CD14-positive monocyte (primary cell): ENCODE results near the gene TTC33. TPM values are rescaled to one million over a fixed set of nuclear protein-coding genes. Genes with fewer than 3 reads are reported as not detected.

Experiments
- DNase-seq, 3 donors: peaks; one replicate each; pipeline ENCODE4 v3.0.0-alpha.2; 2011 to 2022
- H2AFZ ChIP-seq: 2 replicates; pipeline ENCODE4 v1.6.0; 2012; ENCODE audit warnings: mild to moderate bottlenecking, low read depth, low read length, inconsistent platforms; ENCODE audit not compliant: insufficient read depth, poor library complexity, severe bottlenecking
- H3K27ac ChIP-seq, 2 donors: 1 replicate in 1 of 2; 2 replicates in 1 of 2; pipeline ENCODE4 v1.5.1; 2012 to 2013; ENCODE audit warnings: low read length in 2 of 2, control low read depth in 1 of 2, inconsistent platforms in 1 of 2, low read depth in 1 of 2, mild to moderate bottlenecking in 1 of 2
- H3K27me3 ChIP-seq, 2 donors: one replicate each; pipeline versions ENCODE4 v1.6.0 to v1.6.1; 2011 to 2013; ENCODE audit warnings: low read length in 2 of 2; ENCODE audit not compliant: control insufficient read depth in 2 of 2, insufficient read depth in 2 of 2
- H3K36me3 ChIP-seq, 2 donors: replicated peaks in 1 of 2; 1 replicate in 1 of 2; 2 replicates in 1 of 2; pipeline versions ENCODE4 v1.5.1 to v1.6.1; 2012 to 2013; ENCODE audit warnings: low read length in 2 of 2, control low read depth in 1 of 2, inconsistent platforms in 1 of 2, mild to moderate bottlenecking in 1 of 2; ENCODE audit not compliant: insufficient read depth in 2 of 2, control insufficient read depth in 1 of 2
- H3K4me1 ChIP-seq, 2 donors: 1 replicate in 1 of 2; 2 replicates in 1 of 2; pipeline versions ENCODE4 v1.5.1 to v1.6.1; 2012 to 2013; ENCODE audit warnings: low read length in 2 of 2, control low read depth in 1 of 2, inconsistent platforms in 1 of 2, mild to moderate bottlenecking in 1 of 2, moderate library complexity in 1 of 2; ENCODE audit not compliant: insufficient read depth in 2 of 2, control insufficient read depth in 1 of 2
- H3K4me2 ChIP-seq: replicated peaks from 2 replicates; pipeline ENCODE3; 2012; ENCODE audit warnings: low read length, moderate library complexity, mild to moderate bottlenecking; ENCODE audit not compliant: poor library complexity, severe bottlenecking; ENCODE audit errors: extremely low read depth
- H3K4me3 ChIP-seq, 3 experiments: fragments of 200-600 bp in 1 of 3; sonication (generic) in 1 of 3; replicated peaks in 1 of 3; 1 replicate in 2 of 3; 2 replicates in 1 of 3; pipeline ENCODE4 v1.5.1; 2011 to 2013; ENCODE audit warnings: low read length in 3 of 3, mild to moderate bottlenecking in 3 of 3, control low read depth in 2 of 3, low read depth in 2 of 3, inconsistent platforms in 1 of 3, moderate library complexity in 1 of 3
- H3K79me2 ChIP-seq: 2 replicates; pipeline ENCODE4 v1.6.0; 2012; ENCODE audit warnings: mild to moderate bottlenecking, control low read depth, inconsistent platforms, low read length, moderate library complexity; ENCODE audit not compliant: insufficient read depth
- H3K9ac ChIP-seq: 2 replicates; pipeline ENCODE4 v1.6.0; 2017; ENCODE audit warnings: low read length, mild to moderate bottlenecking; ENCODE audit not compliant: insufficient read depth, poor library complexity, severe bottlenecking
- H3K9me3 ChIP-seq, 2 donors: replicated peaks in 1 of 2; 1 replicate in 1 of 2; 2 replicates in 1 of 2; pipeline versions ENCODE4 v1.5.1 to v1.6.1; 2012 to 2013; ENCODE audit warnings: low read length in 2 of 2, control low read depth in 1 of 2; ENCODE audit not compliant: control insufficient read depth in 1 of 2, insufficient read depth in 1 of 2
- H4K20me1 ChIP-seq: 2 replicates; pipeline ENCODE4 v1.6.0; 2012; ENCODE audit warnings: mild to moderate bottlenecking, low read length, control low read depth, moderate library complexity; ENCODE audit not compliant: insufficient read depth
- H3K27ac Mint-ChIP-seq, 7 donors: one replicate each; pipeline ENCODE4 v1.8.0; 2020; ENCODE audit warnings: mild to moderate bottlenecking in 7 of 7, mixed read lengths in 7 of 7, moderate library complexity in 6 of 7, inconsistent platforms in 2 of 7
- H3K27me3 Mint-ChIP-seq, 3 donors: one replicate each; pipeline ENCODE4 v1.8.0; 2021 to 2022; ENCODE audit warnings: low read depth in 3 of 3, mild to moderate bottlenecking in 3 of 3, mixed read lengths in 3 of 3, moderate library complexity in 3 of 3, inconsistent platforms in 1 of 3
- H3K36me3 Mint-ChIP-seq, 2 donors: one replicate each; pipeline ENCODE4 v1.8.0; 2020; ENCODE audit warnings: mixed read lengths in 2 of 2, inconsistent platforms in 1 of 2, mild to moderate bottlenecking in 1 of 2
- H3K4me1 Mint-ChIP-seq: one replicate; pipeline ENCODE4 v1.8.0; 2020; ENCODE audit warnings: mild to moderate bottlenecking, mixed read lengths
- H3K4me3 Mint-ChIP-seq, 2 donors: one replicate each; pipeline ENCODE4 v1.8.0; 2020; ENCODE audit warnings: mild to moderate bottlenecking in 2 of 2, mixed read lengths in 2 of 2, moderate library complexity in 1 of 2
- H3K9me3 Mint-ChIP-seq, 7 donors: one replicate each; pipeline ENCODE4 v1.8.0; 2020 to 2022; ENCODE audit warnings: mixed read lengths in 7 of 7, mild to moderate bottlenecking in 6 of 7, moderate library complexity in 6 of 7, inconsistent platforms in 2 of 7
- WGBS: methylation state at CpG from one replicate; pipeline ENCODE4 v1.1.5; 2013; ENCODE audit warnings: missing lambda C conversion rate; ENCODE audit not compliant: insufficient coverage; 5-methylcytosine and 5-hydroxymethylcytosine counted together
- intact Hi-C, 2 donors: fragments of 100-400 bp; cut with micrococcal nuclease; formaldehyde crosslinking; loops; one replicate each; pipeline versions ENCODE4 v1.15.0 to v1.15.1; 2023
- polyA plus RNA-seq, 3 donors: library from polyadenylated mRNA; depleted of rRNA in 1 of 3; unstranded in 2 of 3; stranded (reverse) in 1 of 3; fragments of 300-500 nt in 2 of 3; fragments of >200 nt in 1 of 3; fragmentation: Illumina TruSeq in 2 of 3; gene quantifications; 1 replicate in 2 of 3; 2 replicates in 1 of 3; pipeline ENCODE4 v1.2.3, GENCODE V29; 2012 to 2021
- TF ChIP-seq, protein P1 (sequence below): fragments of 200-600 bp; IDR thresholded peaks from one replicate; pipeline ENCODE4 v1.8.0; 2022; ENCODE audit warnings: antibody characterized with exemption, mild to moderate bottlenecking

Gene TTC33
- polyA plus RNA-seq, 3 donors: 1.5 to 11.7 (median 9.4) TPM

DNA sequence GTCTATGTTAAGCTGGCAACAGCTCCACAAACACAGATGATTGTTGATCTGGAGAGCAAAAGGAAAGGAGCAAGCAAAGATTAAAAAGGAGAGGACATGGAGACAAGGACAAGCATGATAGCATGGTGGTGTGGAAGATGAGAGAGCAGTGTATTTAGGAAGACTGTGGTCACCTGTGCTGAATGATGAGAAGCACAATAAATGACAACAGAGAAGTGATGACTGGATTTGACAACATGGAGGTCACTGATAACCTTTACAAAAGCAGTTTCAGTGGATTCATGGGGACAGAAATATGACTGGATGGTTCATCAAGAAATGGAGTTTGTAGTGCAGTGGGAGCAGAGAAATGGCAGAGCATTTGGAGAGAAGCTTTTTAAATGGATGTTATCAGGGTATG lies 20.2 kb downstream of the TTC33 start:
- no peak for DNase-seq
- H3K9ac ChIP-seq: no peak overlapping the region
- H3K9me3 Mint-ChIP-seq: peaks cover 0 to 5% (median 2%) of the 10 kb centered on the region in 7 donors
- H3K4me3 Mint-ChIP-seq: no peak overlapping the region
- no peaks in the 10 kb centered on the region for H4K20me1 ChIP-seq
- peaks cover 10% of the 10 kb centered on the region for H3K4me1 Mint-ChIP-seq
- H2AFZ ChIP-seq: no peak overlapping the region
- H3K9me3 ChIP-seq: peaks cover 0 to 7% of the 10 kb centered on the region in 2 donors
- peaks cover 0 to 2% (median 0%) of the 10 kb centered on the region in 3 donors for H3K27me3 Mint-ChIP-seq
- no peak overlapping the region for H3K4me2 ChIP-seq
- TF ChIP-seq, protein P1, sequence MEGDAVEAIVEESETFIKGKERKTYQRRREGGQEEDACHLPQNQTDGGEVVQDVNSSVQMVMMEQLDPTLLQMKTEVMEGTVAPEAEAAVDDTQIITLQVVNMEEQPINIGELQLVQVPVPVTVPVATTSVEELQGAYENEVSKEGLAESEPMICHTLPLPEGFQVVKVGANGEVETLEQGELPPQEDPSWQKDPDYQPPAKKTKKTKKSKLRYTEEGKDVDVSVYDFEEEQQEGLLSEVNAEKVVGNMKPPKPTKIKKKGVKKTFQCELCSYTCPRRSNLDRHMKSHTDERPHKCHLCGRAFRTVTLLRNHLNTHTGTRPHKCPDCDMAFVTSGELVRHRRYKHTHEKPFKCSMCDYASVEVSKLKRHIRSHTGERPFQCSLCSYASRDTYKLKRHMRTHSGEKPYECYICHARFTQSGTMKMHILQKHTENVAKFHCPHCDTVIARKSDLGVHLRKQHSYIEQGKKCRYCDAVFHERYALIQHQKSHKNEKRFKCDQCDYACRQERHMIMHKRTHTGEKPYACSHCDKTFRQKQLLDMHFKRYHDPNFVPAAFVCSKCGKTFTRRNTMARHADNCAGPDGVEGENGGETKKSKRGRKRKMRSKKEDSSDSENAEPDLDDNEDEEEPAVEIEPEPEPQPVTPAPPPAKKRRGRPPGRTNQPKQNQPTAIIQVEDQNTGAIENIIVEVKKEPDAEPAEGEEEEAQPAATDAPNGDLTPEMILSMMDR: no peak
- H3K27ac ChIP-seq: no peak overlapping the region
- peaks cover 8 to 13% of the 10 kb centered on the region in 2 donors for H3K4me1 ChIP-seq
- H3K27me3 ChIP-seq: no peaks in the 10 kb centered on the region
- no peaks in the 10 kb centered on the region for H3K79me2 ChIP-seq
- H3K4me3 ChIP-seq: no peak overlapping the region
- peaks cover 2 to 24% of the 10 kb centered on the region in 2 donors for H3K36me3 ChIP-seq
- H3K27ac Mint-ChIP-seq: peak overlapping the region in 3 of 7 donors; percentile 4 to 51 (median 6)
- intact Hi-C loops: loop anchor here in 1 of 2 donors (10.0 kb wide), 2 partner anchors 1021 to 1151 kb away; no protein-coding TSS in a partner anchor
- peaks cover 27 to 32% of the 10 kb centered on the region in 2 donors for H3K36me3 Mint-ChIP-seq

DNA sequence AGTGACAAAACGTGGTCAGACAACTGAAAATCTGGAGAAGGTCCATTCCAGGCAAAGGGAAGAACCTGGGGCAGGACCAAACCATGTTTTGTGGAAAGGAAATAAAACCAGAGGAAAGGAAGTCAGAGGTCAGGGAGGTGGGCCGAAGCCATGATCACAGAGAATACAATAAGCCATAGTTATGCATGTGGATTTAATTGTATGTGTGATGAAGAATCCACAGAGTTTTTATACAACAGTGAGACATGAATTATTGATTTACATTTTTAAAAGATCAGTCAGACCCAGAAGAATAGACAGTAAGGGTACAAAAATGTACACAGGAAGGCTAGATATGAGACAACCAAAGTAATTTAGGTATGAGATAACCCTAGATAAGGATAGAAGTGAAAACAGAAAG lies 20.8 kb downstream of the TTC33 start:
- 96% methylated on average over 2 of the region's 2 CpGs for WGBS
- no peak for DNase-seq
- H3K4me1 Mint-ChIP-seq: peaks cover 10% of the 10 kb centered on the region
- H3K9me3 Mint-ChIP-seq: peaks cover 0 to 4% (median 0%) of the 10 kb centered on the region in 7 donors
- Histone ChIP-seq H3K4me1 (peaks cover 8 to 13% of the 10 kb centered on the region in 2 donors), H3K79me2 (no peaks in the 10 kb centered on the region), H3K4me3 (no peak overlapping the region), H3K27me3 (no peaks in the 10 kb centered on the region), H3K27ac (no peak overlapping the region), H3K36me3 (peaks cover 0 to 19% of the 10 kb centered on the region in 2 donors), H3K4me2 (no peak overlapping the region), H4K20me1 (no peaks in the 10 kb centered on the region), H3K9me3 (peaks cover 0 to 4% of the 10 kb centered on the region in 2 donors), H3K9ac (no peak overlapping the region), H2AFZ (no peak overlapping the region)
- peaks cover 23 to 27% of the 10 kb centered on the region in 2 donors for H3K36me3 Mint-ChIP-seq
- TF ChIP-seq, protein P1: no peak
- peaks cover 0 to 2% (median 0%) of the 10 kb centered on the region in 3 donors for H3K27me3 Mint-ChIP-seq
- intact Hi-C loops: loop anchor here (5.0 to 10.0 kb wide), 4 partner anchors 788 to 1150 kb away; no protein-coding TSS in a partner anchor
- H3K4me3 Mint-ChIP-seq: no peak overlapping the region
- H3K27ac Mint-ChIP-seq: peak overlapping the region in 3 of 7 donors; percentile 12 to 38 (median 25)
